ENCODE data around the gene KCNA1. TPM values are rescaled to one million over a fixed set of nuclear protein-coding genes. Genes with fewer than 3 reads are reported as not detected.

Gene KCNA1
- total RNA-seq, 1 experiment from 2014 or later, result 0.98 TPM

DNA sequence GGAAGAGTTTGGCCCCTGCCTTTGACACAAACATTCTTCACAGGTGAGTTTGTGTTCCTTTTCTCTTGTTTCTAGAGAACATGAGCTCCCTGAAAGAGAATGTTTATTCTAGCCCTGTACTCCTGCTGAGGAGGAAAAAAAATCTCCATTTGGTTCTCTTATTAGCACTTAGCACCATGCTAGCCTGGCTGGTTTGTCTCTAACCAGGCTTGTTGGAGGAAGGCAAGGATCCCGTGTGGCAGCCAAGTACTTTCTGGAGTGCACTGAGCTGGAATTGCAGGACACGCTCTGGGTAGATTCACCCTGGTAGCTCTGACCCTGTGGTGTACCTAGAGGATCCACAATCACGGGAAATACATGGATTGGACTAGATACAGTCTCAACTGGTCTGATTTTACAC lies 41.9 kb downstream of the KCNA1 start:
- no peak for DNase-seq
- no peak overlapping the region for H2AFZ ChIP-seq (ENCODE audit: low read length)
- no peaks in the 10 kb centered on the region for H3K9me3 ChIP-seq (ENCODE audit: control insufficient read depth, low read depth, low read length)
- TF ChIP-seq, protein P1, sequence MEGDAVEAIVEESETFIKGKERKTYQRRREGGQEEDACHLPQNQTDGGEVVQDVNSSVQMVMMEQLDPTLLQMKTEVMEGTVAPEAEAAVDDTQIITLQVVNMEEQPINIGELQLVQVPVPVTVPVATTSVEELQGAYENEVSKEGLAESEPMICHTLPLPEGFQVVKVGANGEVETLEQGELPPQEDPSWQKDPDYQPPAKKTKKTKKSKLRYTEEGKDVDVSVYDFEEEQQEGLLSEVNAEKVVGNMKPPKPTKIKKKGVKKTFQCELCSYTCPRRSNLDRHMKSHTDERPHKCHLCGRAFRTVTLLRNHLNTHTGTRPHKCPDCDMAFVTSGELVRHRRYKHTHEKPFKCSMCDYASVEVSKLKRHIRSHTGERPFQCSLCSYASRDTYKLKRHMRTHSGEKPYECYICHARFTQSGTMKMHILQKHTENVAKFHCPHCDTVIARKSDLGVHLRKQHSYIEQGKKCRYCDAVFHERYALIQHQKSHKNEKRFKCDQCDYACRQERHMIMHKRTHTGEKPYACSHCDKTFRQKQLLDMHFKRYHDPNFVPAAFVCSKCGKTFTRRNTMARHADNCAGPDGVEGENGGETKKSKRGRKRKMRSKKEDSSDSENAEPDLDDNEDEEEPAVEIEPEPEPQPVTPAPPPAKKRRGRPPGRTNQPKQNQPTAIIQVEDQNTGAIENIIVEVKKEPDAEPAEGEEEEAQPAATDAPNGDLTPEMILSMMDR (conservative IDR thresholded peaks at IDR 0.05), result no peak
- H4K20me1 ChIP-seq (ENCODE audit: control insufficient read depth, insufficient read depth, insufficient read length), result no peaks in the 10 kb centered on the region
- H2BK120ac ChIP-seq (ENCODE audit: low read depth, low read length, poor library complexity, severe bottlenecking), result no peak overlapping the region
- Mint-ChIP-seq H3K4me1 (peaks cover 15% of the 10 kb centered on the region in 2 experiments), H3K9me3 (no peaks in the 10 kb centered on the region), H3K27me3 (ENCODE audit: low read depth) (peaks cover 75% of the 10 kb centered on the region), H3K27ac (no peak overlapping the region), H3K4me3 (no peak overlapping the region), H3K36me3 (ENCODE audit: insufficient read depth in 1 of 3, low read depth in 3 of 3) (no peaks in the 10 kb centered on the region; a peak in 1 of 7 replicates)
- H4K91ac ChIP-seq (ENCODE audit: insufficient read length, low read depth, low read length), result no peak overlapping the region
- no peak overlapping the region for H3K4me2 ChIP-seq (ENCODE audit: insufficient read depth, insufficient read length, low read length)
- no peak overlapping the region for H2BK5ac ChIP-seq (ENCODE audit: insufficient read length, low read length)
- no peak overlapping the region for H3K27ac ChIP-seq (ENCODE audit: insufficient read length, low read depth, low read length)
- no peak overlapping the region for H2BK12ac ChIP-seq (ENCODE audit: insufficient read length, low read depth, low read length)
- H3K23me2 ChIP-seq (ENCODE audit: insufficient read length, low read depth, low read length, poor library complexity, severe bottlenecking), result no peaks in the 10 kb centered on the region
- no peak overlapping the region for H3T11ph ChIP-seq (ENCODE audit: low read length)
- H3K79me1 ChIP-seq (ENCODE audit: insufficient read depth, low read depth, low read length, poor library complexity, severe bottlenecking), result no peaks in the 10 kb centered on the region
- H2BK20ac ChIP-seq (ENCODE audit: low read depth, low read length, poor library complexity, severe bottlenecking), result no peak overlapping the region
- H3K56ac ChIP-seq (ENCODE audit: insufficient read length, low read depth, low read length), result no peak overlapping the region
- H2BK15ac ChIP-seq (ENCODE audit: low read depth, low read length), result no peak overlapping the region
- no peak overlapping the region for H2AK5ac ChIP-seq (ENCODE audit: insufficient read length, low read length)
- H3K4me1 ChIP-seq (ENCODE audit: insufficient read depth, low read length), result no peaks in the 10 kb centered on the region; the same call in 1 of the 2 replicates
- H3K4ac ChIP-seq (ENCODE audit: low read depth, low read length), result no peak overlapping the region
- no peak overlapping the region for H3K18ac ChIP-seq (ENCODE audit: insufficient read length, low read depth, low read length)
- H4K5ac ChIP-seq (ENCODE audit: insufficient read length, low read depth, low read length), result no peak overlapping the region
- H4K8ac ChIP-seq (replicated peaks; ENCODE audit: insufficient read length, low read depth, low read length), result no peak overlapping the region
- no peak overlapping the region for H3K9ac ChIP-seq (ENCODE audit: extremely low read depth, insufficient read length, low read length)
- no peak overlapping the region for H3K14ac ChIP-seq (ENCODE audit: insufficient read depth, low read length)
- H3K23ac ChIP-seq (ENCODE audit: insufficient read length, low read depth, low read length), result no peak overlapping the region
- WGBS (ENCODE audit: extremely low coverage, insufficient read length, low lambda C conversion rate), result no CpG with 5 or more reads among the region's 3 CpGs
- no peaks in the 10 kb centered on the region for H3K79me2 ChIP-seq (ENCODE audit: insufficient read depth, low read length)
- H3K27me3 ChIP-seq (ENCODE audit: insufficient read depth, low read length), result peaks cover 4% of the 10 kb centered on the region; the same call in 1 of the 2 replicates
